ENCODE data around the gene KLHDC4. TPM values are rescaled to one million over a fixed set of nuclear protein-coding genes. Genes with fewer than 3 reads are reported as not detected.

KLHDC4 gene
- total RNA-seq, 2 experiments from 2014 or later = 91.7 to 101 TPM

- H3K27ac Mint-ChIP-seq = peak overlapping the region; percentile 75
- H3K36me3 Mint-ChIP-seq (ENCODE audit: low read depth) = peaks cover 56% of the 10 kb centered on the region
- H3K4me1 Mint-ChIP-seq (ENCODE audit: low read depth) = peaks cover 36% of the 10 kb centered on the region
- DNase-seq (no peak), ATAC-seq (no peak)
- ChIA-PET POLR2A (no interaction called here), CTCF (interaction anchor here (1.0 to 1.3 kb wide), 2 partner anchors 16 to 108 kb away, joined by 3 to 4 read pairs; no protein-coding TSS in a partner anchor)
- H3K4me3 Mint-ChIP-seq = peak overlapping the region; percentile 17
- no peaks in the 10 kb centered on the region for H3K9me3 Mint-ChIP-seq (ENCODE audit: insufficient read depth)
- no peaks in the 10 kb centered on the region for H3K27me3 Mint-ChIP-seq (ENCODE audit: low read depth)
These were observed 3.2 kb downstream of the KLHDC4 start for GRCh38 chr16:87762620-87763019.

GRCh38 chr16:87762071-87762571, 3.7 kb downstream of the KLHDC4 start:
- DNase-seq = peak; percentile 53
- peaks cover 58% of the 10 kb centered on the region for H3K36me3 Mint-ChIP-seq (ENCODE audit: low read depth)
- CTCF ChIA-PET = interaction anchor here (1.0 to 1.3 kb wide), 2 partner anchors 17 to 109 kb away, joined by 3 to 4 read pairs; no protein-coding TSS in a partner anchor

GRCh38 chr16:87761060-87761459, 4.7 kb downstream of the KLHDC4 start:
- DNase-seq = no peak
- H3K9me3 Mint-ChIP-seq (ENCODE audit: insufficient read depth) = no peaks in the 10 kb centered on the region
- ATAC-seq = no peak
- no peaks in the 10 kb centered on the region for H3K27me3 Mint-ChIP-seq (ENCODE audit: low read depth)
- H3K4me3 Mint-ChIP-seq = no peak overlapping the region
- ChIA-PET POLR2A (no interaction called here), CTCF (interaction anchor here (0.9 kb wide), 1 partner anchor 18 kb away, joined by 3 read pairs; no protein-coding TSS in a partner anchor)
- no peak overlapping the region for H3K27ac Mint-ChIP-seq
- peaks cover 33% of the 10 kb centered on the region for H3K4me1 Mint-ChIP-seq (ENCODE audit: low read depth)
- H3K36me3 Mint-ChIP-seq (ENCODE audit: low read depth) = peaks cover 66% of the 10 kb centered on the region

More at GRCh38 chr16:87762071-87762571, 3.7 kb downstream of the KLHDC4 start:
- Mint-ChIP-seq H3K4me1 (ENCODE audit: low read depth) (peaks cover 34% of the 10 kb centered on the region), H3K9me3 (ENCODE audit: insufficient read depth) (no peaks in the 10 kb centered on the region), H3K4me3 (peak overlapping the region; percentile 17), H3K27me3 (ENCODE audit: low read depth) (no peaks in the 10 kb centered on the region), H3K27ac (peak overlapping the region; percentile 75)
- POLR2A ChIA-PET = no interaction called here
- ATAC-seq = peak; percentile 11

GRCh38 chr16:87757841-87758426, 7.9 kb downstream of the KLHDC4 start:
- no peak overlapping the region for H3K27ac Mint-ChIP-seq
- ChIA-PET POLR2A (no interaction called here), CTCF (no interaction called here)
- H3K4me3 Mint-ChIP-seq = no peak overlapping the region
- no peaks in the 10 kb centered on the region for H3K9me3 Mint-ChIP-seq (ENCODE audit: insufficient read depth)
- peaks cover 20% of the 10 kb centered on the region for H3K4me1 Mint-ChIP-seq (ENCODE audit: low read depth)
- peaks cover 72% of the 10 kb centered on the region for H3K36me3 Mint-ChIP-seq (ENCODE audit: low read depth)
- ATAC-seq = no peak
- DNase-seq = no peak
- H3K27me3 Mint-ChIP-seq (ENCODE audit: low read depth) = no peaks in the 10 kb centered on the region

- POLR2A ChIA-PET = no interaction called here
- no peak for DNase-seq
- Mint-ChIP-seq H3K36me3 (ENCODE audit: low read depth) (peaks cover 63% of the 10 kb centered on the region), H3K27ac (no peak overlapping the region), H3K9me3 (ENCODE audit: insufficient read depth) (no peaks in the 10 kb centered on the region), H3K4me1 (ENCODE audit: low read depth) (peaks cover 3% of the 10 kb centered on the region), H3K27me3 (ENCODE audit: low read depth) (no peaks in the 10 kb centered on the region), H3K4me3 (no peak overlapping the region)
- CTCF ChIA-PET = interaction anchor here (1.5 kb wide), 1 partner anchor 14 kb away, joined by 3 read pairs; no protein-coding TSS in a partner anchor
- ATAC-seq = no peak
These were observed 11.3 kb downstream of the KLHDC4 start for GRCh38 chr16:87754535-87754934.

- Mint-ChIP-seq H3K27ac (no peak overlapping the region), H3K27me3 (ENCODE audit: low read depth) (no peaks in the 10 kb centered on the region), H3K9me3 (ENCODE audit: insufficient read depth) (no peaks in the 10 kb centered on the region), H3K4me1 (ENCODE audit: low read depth) (no peaks in the 10 kb centered on the region), H3K36me3 (ENCODE audit: low read depth) (peaks cover 56% of the 10 kb centered on the region), H3K4me3 (no peak overlapping the region)
- DNase-seq (no peak), ATAC-seq (no peak)
- POLR2A ChIA-PET = interaction anchor here (1.4 kb wide), 1 partner anchor 18 kb away, joined by 5 read pairs; the partner anchor contains the start of gene KLHDC4
- CTCF ChIA-PET = interaction anchor here (0.7 to 1.6 kb wide), 5 partner anchors 9 to 144 kb away, joined by 3 to 4 read pairs (median 3); no protein-coding TSS in a partner anchor
These were observed 18.0 kb downstream of the KLHDC4 start for GRCh38 chr16:87747626-87748414.

- Mint-ChIP-seq H3K27me3 (ENCODE audit: low read depth) (no peaks in the 10 kb centered on the region), H3K27ac (peak overlapping the region; percentile 21), H3K9me3 (ENCODE audit: insufficient read depth) (no peaks in the 10 kb centered on the region), H3K36me3 (ENCODE audit: low read depth) (peaks cover 59% of the 10 kb centered on the region), H3K4me1 (ENCODE audit: low read depth) (no peaks in the 10 kb centered on the region), H3K4me3 (no peak overlapping the region)
- ChIA-PET POLR2A (no interaction called here), CTCF (no interaction called here)
- ATAC-seq (no peak), DNase-seq (no peak)
These were observed 19.6 kb downstream of the KLHDC4 start for GRCh38 chr16:87746178-87746577.

GRCh38 chr16:87744750-87745514, 20.9 kb downstream of the KLHDC4 start:
- ChIA-PET CTCF (no interaction called here), POLR2A (no interaction called here)
- ATAC-seq (no peak), DNase-seq (no peak)
- H3K36me3 Mint-ChIP-seq (ENCODE audit: low read depth) = peaks cover 56% of the 10 kb centered on the region
- H3K27ac Mint-ChIP-seq = no peak overlapping the region
- no peaks in the 10 kb centered on the region for H3K27me3 Mint-ChIP-seq (ENCODE audit: low read depth)
- H3K9me3 Mint-ChIP-seq (ENCODE audit: insufficient read depth) = no peaks in the 10 kb centered on the region
- no peak overlapping the region for H3K4me3 Mint-ChIP-seq
- no peaks in the 10 kb centered on the region for H3K4me1 Mint-ChIP-seq (ENCODE audit: low read depth)

- CTCF ChIA-PET = no interaction called here
- Mint-ChIP-seq H3K9me3 (ENCODE audit: insufficient read depth) (no peaks in the 10 kb centered on the region), H3K4me3 (no peak overlapping the region), H3K36me3 (ENCODE audit: low read depth) (peaks cover 42% of the 10 kb centered on the region), H3K4me1 (ENCODE audit: low read depth) (no peaks in the 10 kb centered on the region), H3K27me3 (ENCODE audit: low read depth) (no peaks in the 10 kb centered on the region), H3K27ac (no peak overlapping the region)
- DNase-seq (no peak), ATAC-seq (no peak)
- POLR2A ChIA-PET = no interaction called here
These were observed 22.9 kb downstream of the KLHDC4 start for GRCh38 chr16:87742781-87743490.

- Mint-ChIP-seq H3K4me1 (ENCODE audit: low read depth) (no peaks in the 10 kb centered on the region), H3K4me3 (no peak overlapping the region), H3K27me3 (ENCODE audit: low read depth) (no peaks in the 10 kb centered on the region), H3K27ac (peak overlapping the region; percentile 64), H3K9me3 (ENCODE audit: insufficient read depth) (no peaks in the 10 kb centered on the region), H3K36me3 (ENCODE audit: low read depth) (peaks cover 35% of the 10 kb centered on the region)
- DNase-seq = no peak
- ChIA-PET POLR2A (no interaction called here), CTCF (no interaction called here)
- ATAC-seq = no peak
These were observed 23.9 kb downstream of the KLHDC4 start for GRCh38 chr16:87741700-87742415.

GRCh38 chr16:87740909-87741424, 24.8 kb downstream of the KLHDC4 start:
- H3K27me3 Mint-ChIP-seq (ENCODE audit: low read depth) = no peaks in the 10 kb centered on the region
- peaks cover 27% of the 10 kb centered on the region for H3K36me3 Mint-ChIP-seq (ENCODE audit: low read depth)
- H3K4me3 Mint-ChIP-seq = no peak overlapping the region
- ATAC-seq (no peak), DNase-seq (no peak)
- H3K27ac Mint-ChIP-seq = no peak overlapping the region
- CTCF ChIA-PET = no interaction called here
- POLR2A ChIA-PET = no interaction called here
- H3K9me3 Mint-ChIP-seq (ENCODE audit: insufficient read depth) = no peaks in the 10 kb centered on the region
- H3K4me1 Mint-ChIP-seq (ENCODE audit: low read depth) = no peaks in the 10 kb centered on the region
